Neuronal stem cell (in vitro differentiated cells): ENCODE results near the gene CCDC86.

Experiments
- DNase-seq: peaks from one replicate; pipeline ENCODE4 v3.0.0-alpha.2; 2013; ENCODE audit warnings: low spot score
- H2AFZ ChIP-seq: one replicate; pipeline ENCODE4 v1.6.1; 2013; ENCODE audit warnings: mild to moderate bottlenecking, low read length, inconsistent platforms
- H2AK5ac ChIP-seq: 2 replicates; pipeline ENCODE4 v1.6.1; 2013; ENCODE audit warnings: low read depth, mild to moderate bottlenecking, inconsistent platforms, low read length, moderate library complexity, mixed read lengths
- H2BK120ac ChIP-seq: 2 replicates; pipeline ENCODE4 v1.6.1; 2013; ENCODE audit warnings: low read depth, mild to moderate bottlenecking, inconsistent platforms, low read length, moderate library complexity, mixed read lengths
- H2BK12ac ChIP-seq: one replicate; pipeline ENCODE4 v1.6.1; 2013; ENCODE audit warnings: low read length, inconsistent platforms
- H2BK15ac ChIP-seq: 2 replicates; pipeline ENCODE4 v1.6.1; 2013; ENCODE audit warnings: mild to moderate bottlenecking, low read length, inconsistent platforms, mixed read lengths
- H2BK5ac ChIP-seq: one replicate; pipeline ENCODE4 v1.6.1; 2013; ENCODE audit warnings: inconsistent platforms, mild to moderate bottlenecking, low read length, moderate library complexity
- H3K14ac ChIP-seq: one replicate; pipeline ENCODE4 v1.6.1; 2013; ENCODE audit warnings: low read length, inconsistent platforms
- H3K18ac ChIP-seq: 2 replicates; pipeline ENCODE4 v1.6.1; 2013; ENCODE audit warnings: low read length, inconsistent platforms
- H3K23ac ChIP-seq: 2 replicates; pipeline ENCODE4 v1.6.1; 2013; ENCODE audit warnings: low read depth, mild to moderate bottlenecking, mixed read lengths, low read length, inconsistent platforms; ENCODE audit not compliant: poor library complexity
- H3K27ac ChIP-seq: replicated peaks from 3 replicates; pipeline ENCODE4 v1.5.1; 2013; ENCODE audit warnings: low read length, inconsistent platforms
- H3K27me3 ChIP-seq, 3 experiments: 2 replicates each; pipeline ENCODE4 v1.6.1; 2013; ENCODE audit warnings: low read length in 3 of 3, mild to moderate bottlenecking in 2 of 3, inconsistent platforms in 1 of 3, low read depth in 1 of 3, mixed read lengths in 1 of 3, moderate library complexity in 1 of 3; ENCODE audit not compliant: control insufficient read depth in 3 of 3, insufficient read depth in 3 of 3
- H3K36me3 ChIP-seq, 2 donors: replicated peaks in 1 of 2; 2 replicates each; pipeline ENCODE4 v1.6.1; 2013; ENCODE audit warnings: low read length in 2 of 2; ENCODE audit not compliant: control insufficient read depth in 2 of 2, insufficient read depth in 2 of 2
- H3K4ac ChIP-seq: 2 replicates; pipeline ENCODE4 v1.6.1; 2013; ENCODE audit warnings: inconsistent platforms, mild to moderate bottlenecking, low read length, moderate library complexity
- H3K4me1 ChIP-seq, 2 donors: 1 replicate in 1 of 2; 2 replicates in 1 of 2; pipeline ENCODE4 v1.6.1; 2013; ENCODE audit warnings: low read length in 2 of 2, low read depth in 1 of 2; ENCODE audit not compliant: control insufficient read depth in 2 of 2, insufficient read depth in 1 of 2
- H3K4me2 ChIP-seq: one replicate; pipeline ENCODE4 v1.6.1; 2013; ENCODE audit warnings: mild to moderate bottlenecking, low read length, inconsistent platforms; ENCODE audit not compliant: insufficient read depth, poor library complexity, severe bottlenecking
- H3K4me3 ChIP-seq, 2 donors: 2 replicates each; pipeline ENCODE4 v1.5.1; 2013; ENCODE audit warnings: low read length in 2 of 2, mild to moderate bottlenecking in 2 of 2, inconsistent platforms in 1 of 2, moderate library complexity in 1 of 2
- H3K79me1 ChIP-seq: one replicate; pipeline ENCODE4 v1.6.1; 2013; ENCODE audit warnings: low read depth, mild to moderate bottlenecking, inconsistent platforms, low read length, moderate library complexity
- H3K9ac ChIP-seq: one replicate; pipeline ENCODE4 v1.6.1; 2013; ENCODE audit warnings: mild to moderate bottlenecking, low read depth, low read length, inconsistent platforms; ENCODE audit not compliant: poor library complexity
- H3K9me3 ChIP-seq, 2 donors: replicated peaks in 1 of 2; 2 replicates each; pipeline versions ENCODE3 to v1.6.1; 2013; ENCODE audit warnings: low read length in 2 of 2, mild to moderate bottlenecking in 2 of 2, inconsistent platforms in 1 of 2, low read depth in 1 of 2, mixed read lengths in 1 of 2, moderate library complexity in 1 of 2; ENCODE audit not compliant: control insufficient read depth in 2 of 2, insufficient read depth in 1 of 2
- H4K8ac ChIP-seq: one replicate; pipeline ENCODE4 v1.6.1; 2013; ENCODE audit warnings: low read depth, mild to moderate bottlenecking, inconsistent platforms, low read length, moderate library complexity
- H4K91ac ChIP-seq: one replicate; pipeline ENCODE4 v1.6.1; 2013; ENCODE audit warnings: low read length, low read depth, mild to moderate bottlenecking, inconsistent platforms; ENCODE audit not compliant: poor library complexity
- WGBS, 2 donors: extraction: QIAGEN DNeasy Blood & Tissue Kit; methylation state at CpG; one replicate each; pipeline ENCODE4 v1.1.7; 2013; ENCODE audit warnings: missing lambda C conversion rate in 2 of 2, mixed read lengths in 1 of 2; ENCODE audit not compliant: insufficient read length in 2 of 2, insufficient replicate concordance in 1 of 2; ENCODE audit errors: extremely low coverage in 2 of 2; 5-methylcytosine and 5-hydroxymethylcytosine counted together

Gene CCDC86

DNA sequence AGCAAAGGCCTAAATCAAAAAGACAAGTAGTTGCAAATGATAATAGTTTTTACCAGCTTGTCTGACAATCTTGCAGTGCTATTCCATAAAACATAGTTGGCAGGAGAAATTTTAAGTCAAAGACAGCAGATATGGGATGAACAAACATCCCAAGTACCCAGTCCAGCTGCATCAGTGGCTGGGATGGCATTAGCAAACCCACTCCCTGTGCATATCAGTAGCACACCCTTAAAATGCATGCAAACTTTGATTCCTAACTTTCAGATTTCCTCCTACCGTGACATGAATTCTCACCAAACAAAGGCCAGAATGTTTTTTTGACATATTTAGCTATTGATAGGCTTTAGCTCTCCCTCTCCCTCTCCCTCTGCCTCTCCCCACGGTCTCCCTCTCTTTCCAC, 27.8 kb upstream of the CCDC86 start:
- H3K27me3 ChIP-seq, result peaks cover 0 to under 1% (median 0%) of the 10 kb centered on the region in 3 experiments
- H3K36me3 ChIP-seq, result no peaks in the 10 kb centered on the region
- no peak overlapping the region for H2AK5ac ChIP-seq
- no peak overlapping the region for H3K23ac ChIP-seq
- no peak overlapping the region for H3K9ac ChIP-seq
- H2BK15ac ChIP-seq, result no peak overlapping the region
- H4K91ac ChIP-seq, result no peak overlapping the region
- no peak overlapping the region for H3K18ac ChIP-seq
- no peak overlapping the region for H2AFZ ChIP-seq
- no peak for DNase-seq
- H3K27ac ChIP-seq, result no peak overlapping the region
- H2BK5ac ChIP-seq, result no peak overlapping the region
- no peaks in the 10 kb centered on the region for H3K4me1 ChIP-seq
- H3K4me2 ChIP-seq, result no peak overlapping the region
- no peak overlapping the region for H4K8ac ChIP-seq
- H3K9me3 ChIP-seq, result peaks cover 11 to 14% of the 10 kb centered on the region in 2 donors
- H2BK12ac ChIP-seq, result no peak overlapping the region
- no peak overlapping the region for H3K4ac ChIP-seq
- WGBS, 2 donors, result no CpG with 5 or more reads among the region's 2 CpGs
- no peak overlapping the region for H3K4me3 ChIP-seq
- no peaks in the 10 kb centered on the region for H3K79me1 ChIP-seq
- H2BK120ac ChIP-seq, result no peak overlapping the region
- no peak overlapping the region for H3K14ac ChIP-seq

DNA sequence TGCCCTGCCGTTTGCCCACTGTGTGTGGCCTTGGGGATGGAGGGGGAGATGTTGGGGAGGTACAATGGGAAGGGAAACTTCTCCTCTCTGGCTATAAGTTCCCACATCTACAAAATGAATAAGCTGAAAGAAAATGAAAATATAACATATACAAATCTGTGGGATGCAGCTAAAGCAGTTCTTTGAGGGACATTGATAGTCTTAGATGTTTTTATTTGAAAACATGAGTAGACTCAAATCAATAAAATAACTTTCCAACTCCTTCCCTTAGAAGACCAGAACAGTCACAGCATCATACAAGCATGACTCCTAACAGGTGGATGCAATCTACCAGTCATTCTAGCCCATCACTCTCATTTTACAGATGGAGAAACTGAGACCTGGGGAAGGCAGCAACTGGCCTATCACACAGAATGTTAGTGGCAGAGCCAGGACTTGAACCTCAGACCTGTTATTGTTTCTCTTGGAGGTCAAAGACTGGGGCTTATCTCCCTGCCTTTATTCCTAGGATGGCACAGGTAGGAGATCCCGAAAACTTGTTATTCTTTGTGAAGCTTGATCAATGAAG, 25.2 kb upstream of the CCDC86 start:
- H4K91ac ChIP-seq, result no peak overlapping the region
- no peaks in the 10 kb centered on the region for H3K36me3 ChIP-seq
- no CpG with 5 or more reads among the region's 2 CpGs for WGBS, 2 donors
- no peak overlapping the region for H3K23ac ChIP-seq
- no peak overlapping the region for H2BK120ac ChIP-seq
- no peak overlapping the region for H3K27ac ChIP-seq
- H3K27me3 ChIP-seq, result peaks cover 0 to 3% (median 0%) of the 10 kb centered on the region in 3 experiments
- no peak overlapping the region for H4K8ac ChIP-seq
- no peaks in the 10 kb centered on the region for H3K79me1 ChIP-seq
- no peak for DNase-seq
- H3K9me3 ChIP-seq, result peaks cover 11 to 14% of the 10 kb centered on the region in 2 donors
- H3K9ac ChIP-seq, result no peak overlapping the region
- H3K4me3 ChIP-seq, result no peak overlapping the region
- H3K4me1 ChIP-seq, result no peaks in the 10 kb centered on the region
- no peak overlapping the region for H2BK5ac ChIP-seq
- H3K14ac ChIP-seq, result no peak overlapping the region
- no peak overlapping the region for H2AFZ ChIP-seq
- H2BK12ac ChIP-seq, result no peak overlapping the region
- no peak overlapping the region for H2AK5ac ChIP-seq
- H3K4ac ChIP-seq, result no peak overlapping the region
- no peak overlapping the region for H2BK15ac ChIP-seq
- H3K18ac ChIP-seq, result no peak overlapping the region
- H3K4me2 ChIP-seq, result no peak overlapping the region

DNA sequence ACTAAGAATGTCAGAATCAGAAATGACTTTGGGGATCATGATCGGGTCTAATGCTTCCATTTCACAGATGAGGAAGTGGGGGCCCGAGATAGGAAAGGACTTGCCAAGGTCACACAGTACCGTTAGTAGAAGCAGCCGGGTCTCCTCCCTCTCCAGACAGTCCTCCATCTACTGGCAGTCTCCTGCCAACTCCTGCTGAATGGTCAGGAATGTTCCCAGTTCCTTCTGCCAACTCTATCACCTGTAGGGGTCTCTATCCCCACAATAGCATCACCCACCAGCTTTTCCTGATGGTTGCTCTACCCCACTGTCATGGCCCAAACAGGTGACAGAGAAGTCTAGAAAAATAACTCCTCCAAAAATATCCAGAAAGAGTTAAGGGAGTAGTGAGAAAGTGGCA, 23.9 kb upstream of the CCDC86 start:
- H2AFZ ChIP-seq, result no peak overlapping the region
- H3K18ac ChIP-seq, result no peak overlapping the region
- H2BK5ac ChIP-seq, result no peak overlapping the region
- no peak overlapping the region for H3K14ac ChIP-seq
- H2AK5ac ChIP-seq, result no peak overlapping the region
- H3K4ac ChIP-seq, result no peak overlapping the region
- no peak overlapping the region for H4K91ac ChIP-seq
- H3K4me1 ChIP-seq, result no peaks in the 10 kb centered on the region
- no peak overlapping the region for H3K23ac ChIP-seq
- H3K27me3 ChIP-seq, result peaks cover 0 to 3% (median 0%) of the 10 kb centered on the region in 3 experiments
- DNase-seq, result no peak
- H3K4me2 ChIP-seq, result no peak overlapping the region
- peaks cover 11 to 14% of the 10 kb centered on the region in 2 donors for H3K9me3 ChIP-seq
- H2BK15ac ChIP-seq, result no peak overlapping the region
- H3K79me1 ChIP-seq, result no peaks in the 10 kb centered on the region
- H3K36me3 ChIP-seq, result no peaks in the 10 kb centered on the region
- no peak overlapping the region for H2BK120ac ChIP-seq
- no peak overlapping the region for H3K9ac ChIP-seq
- H4K8ac ChIP-seq, result no peak overlapping the region
- H2BK12ac ChIP-seq, result no peak overlapping the region
- WGBS, 2 donors, result no CpG with 5 or more reads among the region's 4 CpGs
- no peak overlapping the region for H3K4me3 ChIP-seq
- no peak overlapping the region for H3K27ac ChIP-seq

DNA sequence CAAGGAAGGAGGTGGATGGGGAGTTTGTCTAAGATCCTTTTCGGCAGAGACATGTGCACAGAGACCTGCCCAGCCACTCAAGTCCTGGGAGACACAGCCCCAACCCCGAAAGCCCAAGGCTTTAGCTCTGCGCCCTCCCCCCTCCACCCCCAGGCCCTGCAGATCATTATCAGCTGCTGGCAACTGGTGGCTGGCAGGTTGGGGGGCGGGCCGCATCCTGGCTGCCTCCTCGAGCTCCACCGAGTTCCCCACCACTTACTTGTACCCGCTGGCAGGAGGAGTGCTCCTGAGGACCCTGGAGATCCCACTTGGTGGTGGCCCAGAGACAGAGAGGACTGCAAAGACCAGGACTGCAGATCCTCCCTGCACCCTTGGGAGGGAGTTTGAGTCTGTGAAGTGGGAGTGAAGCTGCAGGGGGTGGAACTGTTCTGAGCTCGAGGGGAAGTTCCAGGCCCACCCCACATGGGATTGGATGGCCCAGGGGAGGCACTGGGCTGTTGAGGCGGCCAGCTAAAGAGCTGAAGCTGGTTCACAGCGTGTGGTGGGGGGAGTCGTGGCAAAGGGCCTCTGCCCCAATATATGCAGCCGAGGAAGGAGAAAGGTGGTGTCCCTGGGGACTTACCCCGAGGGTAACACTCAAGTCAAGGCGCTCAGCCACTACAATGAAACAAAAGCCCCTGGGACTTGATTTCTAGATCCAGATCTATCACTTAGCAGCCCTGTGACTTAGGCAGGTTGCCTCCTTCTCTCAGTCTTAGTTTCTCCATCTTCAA, 19.9 kb upstream of the CCDC86 start:
- Histone ChIP-seq H4K91ac (no peak overlapping the region), H3K23ac (no peak overlapping the region), H2AK5ac (peak overlapping the region; percentile 22), H3K79me1 (no peaks in the 10 kb centered on the region), H3K27ac (no peak overlapping the region), H3K4me3 (no peak overlapping the region), H3K18ac (no peak overlapping the region), H3K4me1 (no peaks in the 10 kb centered on the region), H2BK5ac (no peak overlapping the region), H2BK15ac (no peak overlapping the region), H3K4ac (no peak overlapping the region), H4K8ac (no peak overlapping the region), H3K36me3 (no peaks in the 10 kb centered on the region), H3K4me2 (no peak overlapping the region), H3K27me3 (peaks cover 0 to 10% (median 0%) of the 10 kb centered on the region in 3 experiments), H3K9ac (no peak overlapping the region), H2BK12ac (no peak overlapping the region), H2AFZ (no peak overlapping the region), H3K14ac (no peak overlapping the region), H2BK120ac (no peak overlapping the region), H3K9me3 (peaks cover 7% of the 10 kb centered on the region in 2 donors)
- no peak for DNase-seq
- no CpG with 5 or more reads among the region's 15 CpGs for WGBS, 2 donors
